ENCODE results near the gene SGIP1.

Gene SGIP1

DNA sequence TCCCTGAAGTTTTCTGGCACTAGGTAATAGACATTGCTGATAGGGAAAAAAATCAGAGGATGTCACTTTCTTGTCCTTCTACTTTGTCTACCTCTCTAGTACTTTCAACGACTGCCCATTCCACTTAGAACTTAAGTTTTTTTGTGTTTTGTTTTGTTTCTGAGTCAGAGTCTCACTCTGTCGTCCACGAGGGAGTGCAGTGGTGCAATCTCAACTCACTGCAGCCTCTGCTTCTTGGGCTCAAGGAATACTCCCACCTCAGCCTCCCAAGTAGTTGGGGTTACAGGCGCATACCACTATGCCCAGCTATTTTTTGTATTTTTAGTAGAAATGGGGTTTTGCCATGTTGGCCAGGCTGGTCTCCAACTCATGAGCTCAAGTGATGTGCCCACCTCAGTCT lies 79.2 kb downstream of the SGIP1 start:
- in situ Hi-C loops (cut with MboI; ENCODE audit: low sequenced_read_pairs, unreplicated experiment) = no loop called here
- no peak for DNase-seq (ENCODE audit: low spot score)
- TF ChIP-seq, protein P1, sequence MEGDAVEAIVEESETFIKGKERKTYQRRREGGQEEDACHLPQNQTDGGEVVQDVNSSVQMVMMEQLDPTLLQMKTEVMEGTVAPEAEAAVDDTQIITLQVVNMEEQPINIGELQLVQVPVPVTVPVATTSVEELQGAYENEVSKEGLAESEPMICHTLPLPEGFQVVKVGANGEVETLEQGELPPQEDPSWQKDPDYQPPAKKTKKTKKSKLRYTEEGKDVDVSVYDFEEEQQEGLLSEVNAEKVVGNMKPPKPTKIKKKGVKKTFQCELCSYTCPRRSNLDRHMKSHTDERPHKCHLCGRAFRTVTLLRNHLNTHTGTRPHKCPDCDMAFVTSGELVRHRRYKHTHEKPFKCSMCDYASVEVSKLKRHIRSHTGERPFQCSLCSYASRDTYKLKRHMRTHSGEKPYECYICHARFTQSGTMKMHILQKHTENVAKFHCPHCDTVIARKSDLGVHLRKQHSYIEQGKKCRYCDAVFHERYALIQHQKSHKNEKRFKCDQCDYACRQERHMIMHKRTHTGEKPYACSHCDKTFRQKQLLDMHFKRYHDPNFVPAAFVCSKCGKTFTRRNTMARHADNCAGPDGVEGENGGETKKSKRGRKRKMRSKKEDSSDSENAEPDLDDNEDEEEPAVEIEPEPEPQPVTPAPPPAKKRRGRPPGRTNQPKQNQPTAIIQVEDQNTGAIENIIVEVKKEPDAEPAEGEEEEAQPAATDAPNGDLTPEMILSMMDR (IDR thresholded peaks at IDR 0.05; ENCODE audit: borderline replicate concordance, control extremely low read depth, extremely low read depth, insufficient read depth, missing control alignments) = no peak

DNA sequence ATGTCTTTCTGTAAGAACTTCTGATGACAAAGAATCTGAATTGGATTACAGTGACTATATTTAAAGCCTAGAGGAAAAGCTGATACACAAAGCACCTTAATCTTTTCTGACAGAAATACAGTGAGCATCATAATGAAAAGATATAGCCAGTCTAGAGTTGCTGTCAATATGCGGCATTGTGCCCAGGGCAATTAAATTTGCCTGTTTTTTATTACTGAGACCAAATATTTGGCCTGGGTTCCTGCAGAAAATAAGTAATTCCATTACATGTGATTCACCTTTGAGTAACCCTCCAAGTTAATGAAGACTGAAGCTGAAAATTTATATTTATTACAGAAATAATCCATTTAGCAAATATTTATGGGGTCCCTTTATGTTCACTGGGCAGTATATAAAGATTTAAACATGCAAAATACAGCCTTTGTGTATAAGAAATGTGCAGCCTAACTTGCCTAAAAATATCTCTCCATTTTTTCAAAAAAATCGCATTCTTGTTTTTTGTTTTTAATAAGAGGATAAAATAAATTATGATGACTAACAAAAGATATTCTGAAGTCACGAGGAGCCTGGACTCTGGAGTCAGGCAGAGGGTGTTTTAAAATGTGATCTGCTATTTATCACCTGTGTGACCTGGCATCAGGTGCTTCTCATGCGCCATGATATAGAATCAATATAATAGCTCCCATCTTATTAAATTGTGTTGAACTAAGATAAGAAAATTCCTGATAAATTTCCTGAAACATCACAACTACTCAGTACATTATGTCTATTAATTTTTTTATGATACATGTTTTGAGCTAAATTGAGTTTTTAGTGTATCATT lies 83.6 kb downstream of the SGIP1 start:
- no peak for DNase-seq (ENCODE audit: low spot score)
- in situ Hi-C loops (cut with MboI; ENCODE audit: low sequenced_read_pairs, unreplicated experiment) = no loop called here
- TF ChIP-seq, protein P1 (IDR thresholded peaks at IDR 0.05; ENCODE audit: borderline replicate concordance, control extremely low read depth, extremely low read depth, insufficient read depth, missing control alignments) = no peak

DNA sequence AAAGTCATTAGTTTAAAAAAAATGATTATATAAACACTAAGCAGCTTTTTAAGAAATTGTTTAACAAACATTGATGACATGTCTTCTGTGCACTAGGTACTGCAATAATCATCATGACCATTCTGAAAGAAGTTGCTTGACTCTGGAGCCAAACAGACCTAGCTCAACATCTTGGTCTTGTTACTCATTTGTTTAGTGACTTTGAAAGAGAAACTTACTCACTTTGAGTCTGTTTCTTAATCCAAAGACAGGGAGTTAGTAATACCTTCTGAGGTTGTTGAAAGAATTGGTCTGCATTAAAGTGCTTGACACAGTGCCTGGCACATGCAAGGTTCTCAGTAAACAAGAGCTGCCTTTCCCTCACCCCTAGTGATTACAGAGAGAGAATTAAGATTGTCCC lies 84.4 kb downstream of the SGIP1 start:
- in situ Hi-C loops (cut with MboI; ENCODE audit: low sequenced_read_pairs, unreplicated experiment) = no loop called here
- TF ChIP-seq, protein P1 (IDR thresholded peaks at IDR 0.05; ENCODE audit: borderline replicate concordance, control extremely low read depth, extremely low read depth, insufficient read depth, missing control alignments) = no peak
- no peak for DNase-seq (ENCODE audit: low spot score)

DNA sequence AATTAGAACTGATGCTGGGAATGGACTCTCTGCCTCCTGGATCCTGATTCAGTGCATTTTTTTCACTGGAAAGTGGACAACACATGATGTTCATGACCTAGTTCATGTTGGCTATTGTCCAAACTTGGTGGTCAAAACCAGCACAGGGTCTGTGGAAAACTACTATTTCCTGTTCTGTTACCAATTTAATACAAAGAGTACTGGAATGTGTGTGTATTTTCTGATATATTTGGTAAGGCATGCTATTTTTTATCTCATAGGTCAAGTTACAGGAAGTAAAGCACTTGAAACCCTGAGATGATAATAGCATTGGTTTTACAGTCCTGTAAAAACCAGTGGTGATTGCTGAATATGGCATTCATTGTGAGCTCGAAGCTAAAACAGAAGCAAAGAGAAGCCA lies 89.9 kb downstream of the SGIP1 start:
- no peak for DNase-seq (ENCODE audit: low spot score)
- in situ Hi-C loops (cut with MboI; ENCODE audit: low sequenced_read_pairs, unreplicated experiment) = no loop called here
- TF ChIP-seq, protein P1 (IDR thresholded peaks at IDR 0.05; ENCODE audit: borderline replicate concordance, control extremely low read depth, extremely low read depth, insufficient read depth, missing control alignments) = no peak

DNA sequence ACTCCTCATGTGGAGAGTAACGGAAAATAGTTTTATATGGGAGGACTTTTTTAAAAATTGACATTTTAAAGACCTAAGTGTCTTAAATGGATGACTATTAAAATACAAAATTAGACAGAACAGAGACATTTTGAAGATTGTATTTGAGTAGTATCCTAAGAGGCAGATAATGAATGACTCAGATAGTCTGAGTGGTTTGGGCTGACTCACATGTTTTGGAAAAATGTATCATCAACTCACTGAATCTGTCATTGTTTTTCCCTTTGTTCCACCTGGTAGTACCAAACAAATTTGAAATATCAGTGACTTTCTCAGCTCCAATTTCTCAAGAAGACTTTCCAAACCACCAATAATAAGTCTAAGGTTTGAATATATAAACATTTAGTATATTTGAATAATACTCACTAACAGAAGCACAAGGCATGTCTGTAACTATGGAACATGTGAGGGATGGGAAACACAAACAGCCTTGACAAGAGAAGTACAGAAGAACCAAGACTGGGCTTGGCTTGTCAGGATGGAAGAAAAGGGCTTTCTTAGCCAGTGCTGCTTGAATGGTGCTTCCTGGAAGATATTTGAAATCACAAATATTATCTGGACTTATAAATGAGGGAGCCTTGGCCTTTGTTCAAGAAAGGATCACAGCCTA lies 90.6 kb downstream of the SGIP1 start:
- no peak for DNase-seq (ENCODE audit: low spot score)
- in situ Hi-C loops (cut with MboI; ENCODE audit: low sequenced_read_pairs, unreplicated experiment) = no loop called here
- TF ChIP-seq, protein P1 (IDR thresholded peaks at IDR 0.05; ENCODE audit: borderline replicate concordance, control extremely low read depth, extremely low read depth, insufficient read depth, missing control alignments) = no peak

DNA sequence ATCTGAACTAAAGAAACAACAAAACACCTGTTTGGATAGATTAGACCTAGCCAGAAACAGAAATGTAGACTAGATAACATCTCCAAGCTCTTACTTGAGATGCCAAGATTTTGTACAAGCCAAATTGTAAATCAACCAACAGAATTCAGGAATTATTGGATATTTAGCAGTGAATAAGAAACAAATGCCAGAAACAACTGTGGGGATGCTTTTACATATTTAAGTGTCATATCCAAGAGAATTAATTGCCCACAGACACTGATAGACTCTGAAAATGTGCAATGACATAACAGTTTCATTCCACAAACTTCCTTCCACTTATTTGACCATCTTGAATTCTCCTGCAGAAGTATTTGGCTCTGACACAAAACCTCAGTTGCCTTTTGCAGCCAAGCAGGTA lies 92.3 kb downstream of the SGIP1 start:
- no peak for DNase-seq (ENCODE audit: low spot score)
- in situ Hi-C loops (cut with MboI; ENCODE audit: low sequenced_read_pairs, unreplicated experiment) = no loop called here
- TF ChIP-seq, protein P1 (IDR thresholded peaks at IDR 0.05; ENCODE audit: borderline replicate concordance, control extremely low read depth, extremely low read depth, insufficient read depth, missing control alignments) = no peak

Data from GM13976 (cell line).